ENCODE data around the gene VPS39. TPM values are rescaled to one million over a fixed set of nuclear protein-coding genes. Genes with fewer than 3 reads are reported as not detected.
"Not testable (repeated sequence)": the region's sequence is repeated elsewhere in the genome, so short reads cannot be mapped to it uniquely, and the experiment has no call there.

VPS39 gene
- total RNA-seq, 1 donor from 2014 or later: 76.8 TPM

DNA sequence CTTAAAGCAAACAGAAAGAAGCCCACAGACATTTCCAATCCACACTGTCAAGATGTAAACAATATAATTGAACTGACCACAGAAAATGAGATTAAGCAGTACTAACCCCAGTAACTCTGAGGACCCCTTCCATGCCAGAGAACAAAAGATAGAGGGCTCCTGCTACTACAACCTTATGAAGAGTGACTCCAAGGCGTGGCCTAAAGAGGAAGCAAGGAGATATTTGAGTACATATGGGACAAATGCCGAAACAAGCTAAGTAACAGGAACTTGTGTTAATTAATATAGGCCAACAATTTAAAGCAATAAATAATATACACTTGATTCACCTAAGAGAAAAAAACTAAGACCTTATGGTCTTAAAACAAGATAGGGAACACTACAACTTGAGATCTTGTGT is 25.0 kb upstream of the VPS39 start:
- H3K4me3 Mint-ChIP-seq: no peak overlapping the region
- peaks cover 23% of the 10 kb centered on the region for H3K36me3 Mint-ChIP-seq
- no peaks in the 10 kb centered on the region for H3K27me3 Mint-ChIP-seq
- no peak overlapping the region for H3K27ac Mint-ChIP-seq
- no peaks in the 10 kb centered on the region for H3K9me3 Mint-ChIP-seq
- DNase-seq (ENCODE audit: extremely low spot score, unreplicated experiment): no peak
- TF ChIP-seq, protein P1, sequence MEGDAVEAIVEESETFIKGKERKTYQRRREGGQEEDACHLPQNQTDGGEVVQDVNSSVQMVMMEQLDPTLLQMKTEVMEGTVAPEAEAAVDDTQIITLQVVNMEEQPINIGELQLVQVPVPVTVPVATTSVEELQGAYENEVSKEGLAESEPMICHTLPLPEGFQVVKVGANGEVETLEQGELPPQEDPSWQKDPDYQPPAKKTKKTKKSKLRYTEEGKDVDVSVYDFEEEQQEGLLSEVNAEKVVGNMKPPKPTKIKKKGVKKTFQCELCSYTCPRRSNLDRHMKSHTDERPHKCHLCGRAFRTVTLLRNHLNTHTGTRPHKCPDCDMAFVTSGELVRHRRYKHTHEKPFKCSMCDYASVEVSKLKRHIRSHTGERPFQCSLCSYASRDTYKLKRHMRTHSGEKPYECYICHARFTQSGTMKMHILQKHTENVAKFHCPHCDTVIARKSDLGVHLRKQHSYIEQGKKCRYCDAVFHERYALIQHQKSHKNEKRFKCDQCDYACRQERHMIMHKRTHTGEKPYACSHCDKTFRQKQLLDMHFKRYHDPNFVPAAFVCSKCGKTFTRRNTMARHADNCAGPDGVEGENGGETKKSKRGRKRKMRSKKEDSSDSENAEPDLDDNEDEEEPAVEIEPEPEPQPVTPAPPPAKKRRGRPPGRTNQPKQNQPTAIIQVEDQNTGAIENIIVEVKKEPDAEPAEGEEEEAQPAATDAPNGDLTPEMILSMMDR (conservative IDR thresholded peaks at IDR 0.05): no peak
- H3K4me1 Mint-ChIP-seq (ENCODE audit: unreplicated experiment): no peaks in the 10 kb centered on the region

DNA sequence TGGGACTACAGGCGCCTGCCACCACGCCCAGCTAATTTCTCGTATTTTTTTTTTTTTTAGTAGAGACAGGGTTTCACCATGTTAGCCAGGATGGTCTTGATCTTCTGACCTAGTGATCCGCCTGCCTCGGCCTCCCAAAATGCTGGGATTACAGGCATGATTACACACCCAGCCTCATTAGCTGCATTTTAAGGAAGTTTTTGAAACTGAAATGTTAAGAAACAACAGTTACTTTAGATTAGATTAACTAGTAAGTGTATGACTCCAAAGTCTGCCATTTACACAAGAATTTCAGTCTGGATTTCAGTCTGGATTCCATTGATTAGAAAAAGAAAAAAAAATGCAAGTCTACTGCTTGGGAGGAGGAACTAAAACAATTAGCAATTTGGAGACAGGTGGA is 24.5 kb upstream of the VPS39 start:
- Mint-ChIP-seq H3K9me3 (no peaks in the 10 kb centered on the region), H3K36me3 (peaks cover 24% of the 10 kb centered on the region), H3K27ac (no peak overlapping the region), H3K4me3 (no peak overlapping the region), H3K4me1 (ENCODE audit: unreplicated experiment) (no peaks in the 10 kb centered on the region), H3K27me3 (no peaks in the 10 kb centered on the region)
- no peak for DNase-seq (ENCODE audit: extremely low spot score, unreplicated experiment)
- TF ChIP-seq, protein P1 (conservative IDR thresholded peaks at IDR 0.05): no peak

DNA sequence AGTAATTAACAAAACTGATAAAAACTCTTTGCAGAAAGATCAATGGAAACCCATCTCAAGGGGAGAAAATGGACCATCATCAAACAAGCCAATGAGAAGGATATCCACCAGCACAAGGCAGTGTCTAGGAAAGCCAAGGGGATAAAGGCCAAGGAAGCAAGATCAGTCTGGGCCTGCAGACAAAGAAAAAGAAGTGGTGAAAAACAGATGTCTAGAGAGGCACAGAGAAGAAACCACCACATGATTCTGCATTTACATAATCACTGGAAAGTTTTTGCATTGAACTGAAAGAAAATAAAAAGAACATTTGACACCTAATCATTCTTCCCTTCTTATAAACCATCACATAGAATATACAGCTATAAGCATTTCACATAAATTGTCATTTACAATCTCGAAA is 23.0 kb upstream of the VPS39 start:
- Mint-ChIP-seq H3K4me3 (no peak overlapping the region), H3K9me3 (no peaks in the 10 kb centered on the region), H3K27ac (no peak overlapping the region), H3K36me3 (peaks cover 20% of the 10 kb centered on the region), H3K27me3 (no peaks in the 10 kb centered on the region), H3K4me1 (ENCODE audit: unreplicated experiment) (no peaks in the 10 kb centered on the region)
- TF ChIP-seq, protein P1 (conservative IDR thresholded peaks at IDR 0.05): no peak
- no peak for DNase-seq (ENCODE audit: extremely low spot score, unreplicated experiment)

- H3K9me3 Mint-ChIP-seq; H3K4me1 Mint-ChIP-seq (ENCODE audit: unreplicated experiment); DNase-seq (ENCODE audit: extremely low spot score, unreplicated experiment); H3K27ac Mint-ChIP-seq; H3K4me3 Mint-ChIP-seq; H3K27me3 Mint-ChIP-seq: not testable (repeated sequence)
- H3K36me3 Mint-ChIP-seq: peaks cover 14% of the 10 kb centered on the region
Measured at GRCh38 chr15:42228981-42229380, 20.9 kb upstream of the VPS39 start.

DNA sequence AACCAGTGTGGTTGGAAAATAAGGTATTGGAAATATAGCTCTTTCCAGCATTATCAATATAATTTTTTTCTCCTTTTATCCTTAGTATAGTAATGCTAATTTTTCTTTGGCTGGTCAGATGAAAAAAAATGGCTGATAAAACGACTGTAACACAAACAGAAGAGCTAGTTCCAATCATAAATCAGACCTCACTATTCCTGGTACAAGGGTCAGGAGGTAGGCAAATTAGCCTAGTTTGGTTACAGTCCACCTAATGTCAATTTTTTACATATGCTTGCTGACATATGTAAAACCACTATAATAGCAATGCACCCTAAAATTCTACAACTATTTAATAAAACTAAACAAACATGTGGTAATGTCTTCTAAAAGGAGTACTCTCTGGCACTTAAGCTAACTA is 19.9 kb upstream of the VPS39 start:
- no peak for DNase-seq (ENCODE audit: extremely low spot score, unreplicated experiment)
- no peak overlapping the region for H3K4me3 Mint-ChIP-seq
- no peaks in the 10 kb centered on the region for H3K27me3 Mint-ChIP-seq
- no peaks in the 10 kb centered on the region for H3K9me3 Mint-ChIP-seq
- no peak overlapping the region for H3K27ac Mint-ChIP-seq
- TF ChIP-seq, protein P1 (conservative IDR thresholded peaks at IDR 0.05): no peak
- peaks cover 19% of the 10 kb centered on the region for H3K36me3 Mint-ChIP-seq
- no peaks in the 10 kb centered on the region for H3K4me1 Mint-ChIP-seq (ENCODE audit: unreplicated experiment)

DNA sequence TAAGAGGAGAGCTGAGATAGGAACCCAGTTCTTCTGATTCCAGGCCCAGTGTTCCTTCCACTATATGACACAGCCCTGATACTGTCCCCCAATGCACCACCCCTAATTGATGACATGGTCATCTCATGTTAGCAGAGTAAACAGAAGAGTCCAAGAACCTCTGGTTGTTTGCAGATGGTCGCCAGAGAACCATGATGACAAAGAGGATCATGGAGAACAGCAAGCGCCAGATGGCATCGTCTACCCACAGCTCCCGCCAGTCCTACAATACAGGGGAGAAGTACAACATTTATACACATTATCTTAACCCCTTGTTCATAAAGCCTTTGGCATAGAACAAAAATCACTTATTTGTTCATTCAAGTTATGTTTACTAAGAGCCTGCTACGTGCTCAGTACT is 18.5 kb upstream of the VPS39 start:
- Mint-ChIP-seq H3K4me3 (no peak overlapping the region), H3K4me1 (ENCODE audit: unreplicated experiment) (no peaks in the 10 kb centered on the region), H3K27ac (peak overlapping the region; percentile 52), H3K9me3 (no peaks in the 10 kb centered on the region), H3K27me3 (no peaks in the 10 kb centered on the region), H3K36me3 (peaks cover 19% of the 10 kb centered on the region)
- no peak for DNase-seq (ENCODE audit: extremely low spot score, unreplicated experiment)
- TF ChIP-seq, protein P1 (conservative IDR thresholded peaks at IDR 0.05): no peak
